Lower leg skin (tissue), 3 donors: Measurements from ENCODE around the gene GPR162.

ENCODE experiments used
- POLR2A ChIP-seq, 2 donors: fragments of 450-650 bp; IDR thresholded peaks; one replicate each; pipeline ENCODE4 v1.6.1; 2016 to 2017; ENCODE audit warnings: antibody characterized with exemption in 2 of 2, mild to moderate bottlenecking in 1 of 2, moderate library complexity in 1 of 2
- TF ChIP-seq, protein P1 (sequence below), 3 donors: fragments of 450-650 bp; IDR thresholded peaks; one replicate each; pipeline ENCODE4 v1.5.1; 2016; ENCODE audit warnings: antibody characterized with exemption in 3 of 3, mild to moderate bottlenecking in 3 of 3, moderate library complexity in 2 of 3

- TF ChIP-seq, protein P1, sequence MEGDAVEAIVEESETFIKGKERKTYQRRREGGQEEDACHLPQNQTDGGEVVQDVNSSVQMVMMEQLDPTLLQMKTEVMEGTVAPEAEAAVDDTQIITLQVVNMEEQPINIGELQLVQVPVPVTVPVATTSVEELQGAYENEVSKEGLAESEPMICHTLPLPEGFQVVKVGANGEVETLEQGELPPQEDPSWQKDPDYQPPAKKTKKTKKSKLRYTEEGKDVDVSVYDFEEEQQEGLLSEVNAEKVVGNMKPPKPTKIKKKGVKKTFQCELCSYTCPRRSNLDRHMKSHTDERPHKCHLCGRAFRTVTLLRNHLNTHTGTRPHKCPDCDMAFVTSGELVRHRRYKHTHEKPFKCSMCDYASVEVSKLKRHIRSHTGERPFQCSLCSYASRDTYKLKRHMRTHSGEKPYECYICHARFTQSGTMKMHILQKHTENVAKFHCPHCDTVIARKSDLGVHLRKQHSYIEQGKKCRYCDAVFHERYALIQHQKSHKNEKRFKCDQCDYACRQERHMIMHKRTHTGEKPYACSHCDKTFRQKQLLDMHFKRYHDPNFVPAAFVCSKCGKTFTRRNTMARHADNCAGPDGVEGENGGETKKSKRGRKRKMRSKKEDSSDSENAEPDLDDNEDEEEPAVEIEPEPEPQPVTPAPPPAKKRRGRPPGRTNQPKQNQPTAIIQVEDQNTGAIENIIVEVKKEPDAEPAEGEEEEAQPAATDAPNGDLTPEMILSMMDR (IDR thresholded peaks at IDR 0.05), result no peak
- no peak for TF ChIP-seq POLR2A (IDR thresholded peaks at IDR 0.05)
These were observed 5.3 kb downstream of the GPR162 start for GRCh38 chr12:6826734-6827436.
